GM10266 (cell line): ENCODE measurements around the gene ACAD9.
"Not testable (repeated sequence)": the region's sequence is repeated elsewhere in the genome, so short reads cannot be mapped to it uniquely, and the experiment has no call there.

Source experiments
- DNase-seq: peaks from one replicate; pipeline ENCODE4 v3.0.0; 2012; ENCODE audit errors: extremely low spot score
- TF ChIP-seq, protein P1 (sequence below): IDR thresholded peaks from 2 replicates; pipeline ENCODE4 v1.5.1; 2012; ENCODE audit warnings: mild to moderate bottlenecking, low read depth; ENCODE audit not compliant: control insufficient read depth, insufficient read depth; ENCODE audit errors: missing control alignments

Gene ACAD9

DNA sequence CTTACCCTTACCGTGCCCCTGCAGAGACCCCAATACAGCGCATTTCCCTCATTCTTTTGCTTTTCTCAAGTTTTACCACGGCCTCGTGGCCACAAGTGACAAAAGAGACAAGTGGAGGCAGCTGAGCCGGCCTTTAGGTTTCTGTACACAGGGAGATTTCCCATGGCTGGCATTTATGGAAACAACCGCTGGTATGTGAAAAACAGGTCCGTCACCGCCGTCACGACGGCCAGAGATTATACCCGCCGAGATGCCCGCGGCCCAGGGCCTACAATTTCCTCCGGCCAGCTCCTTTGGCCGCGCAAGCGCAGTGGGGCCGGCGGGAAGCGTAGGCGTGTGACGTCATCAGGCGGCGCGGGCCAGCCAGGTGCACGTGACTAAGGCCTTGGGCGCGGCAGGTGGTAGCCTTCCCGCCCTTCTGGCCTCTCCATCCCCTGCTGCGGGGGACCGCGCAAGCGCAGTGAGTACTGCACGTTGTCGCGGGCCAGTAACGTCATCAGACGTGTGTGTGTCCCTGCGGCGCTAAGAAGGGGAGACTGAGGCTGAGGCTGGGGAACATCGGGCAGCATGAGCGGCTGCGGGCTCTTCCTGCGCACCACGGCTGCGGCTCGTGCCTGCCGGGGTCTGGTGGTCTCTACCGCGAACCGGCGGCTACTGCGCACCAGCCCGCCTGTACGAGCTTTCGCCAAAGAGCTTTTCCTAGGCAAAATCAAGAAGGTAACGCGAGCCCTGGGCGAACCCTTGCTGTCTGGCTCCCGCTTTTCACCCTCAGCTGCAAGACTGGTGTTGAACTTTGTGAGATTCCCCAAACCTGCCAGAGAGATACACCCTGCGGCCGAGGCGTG, at the start of gene ACAD9:
Gene ACAD9, plus strand, starts transcription at position 496 of the 845 bp plus-strand sequence. Its CDS starts 72 bp downstream, at position 568.
- TF ChIP-seq, protein P1, sequence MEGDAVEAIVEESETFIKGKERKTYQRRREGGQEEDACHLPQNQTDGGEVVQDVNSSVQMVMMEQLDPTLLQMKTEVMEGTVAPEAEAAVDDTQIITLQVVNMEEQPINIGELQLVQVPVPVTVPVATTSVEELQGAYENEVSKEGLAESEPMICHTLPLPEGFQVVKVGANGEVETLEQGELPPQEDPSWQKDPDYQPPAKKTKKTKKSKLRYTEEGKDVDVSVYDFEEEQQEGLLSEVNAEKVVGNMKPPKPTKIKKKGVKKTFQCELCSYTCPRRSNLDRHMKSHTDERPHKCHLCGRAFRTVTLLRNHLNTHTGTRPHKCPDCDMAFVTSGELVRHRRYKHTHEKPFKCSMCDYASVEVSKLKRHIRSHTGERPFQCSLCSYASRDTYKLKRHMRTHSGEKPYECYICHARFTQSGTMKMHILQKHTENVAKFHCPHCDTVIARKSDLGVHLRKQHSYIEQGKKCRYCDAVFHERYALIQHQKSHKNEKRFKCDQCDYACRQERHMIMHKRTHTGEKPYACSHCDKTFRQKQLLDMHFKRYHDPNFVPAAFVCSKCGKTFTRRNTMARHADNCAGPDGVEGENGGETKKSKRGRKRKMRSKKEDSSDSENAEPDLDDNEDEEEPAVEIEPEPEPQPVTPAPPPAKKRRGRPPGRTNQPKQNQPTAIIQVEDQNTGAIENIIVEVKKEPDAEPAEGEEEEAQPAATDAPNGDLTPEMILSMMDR, result no peak
- peak; percentile 97 for DNase-seq

DNA sequence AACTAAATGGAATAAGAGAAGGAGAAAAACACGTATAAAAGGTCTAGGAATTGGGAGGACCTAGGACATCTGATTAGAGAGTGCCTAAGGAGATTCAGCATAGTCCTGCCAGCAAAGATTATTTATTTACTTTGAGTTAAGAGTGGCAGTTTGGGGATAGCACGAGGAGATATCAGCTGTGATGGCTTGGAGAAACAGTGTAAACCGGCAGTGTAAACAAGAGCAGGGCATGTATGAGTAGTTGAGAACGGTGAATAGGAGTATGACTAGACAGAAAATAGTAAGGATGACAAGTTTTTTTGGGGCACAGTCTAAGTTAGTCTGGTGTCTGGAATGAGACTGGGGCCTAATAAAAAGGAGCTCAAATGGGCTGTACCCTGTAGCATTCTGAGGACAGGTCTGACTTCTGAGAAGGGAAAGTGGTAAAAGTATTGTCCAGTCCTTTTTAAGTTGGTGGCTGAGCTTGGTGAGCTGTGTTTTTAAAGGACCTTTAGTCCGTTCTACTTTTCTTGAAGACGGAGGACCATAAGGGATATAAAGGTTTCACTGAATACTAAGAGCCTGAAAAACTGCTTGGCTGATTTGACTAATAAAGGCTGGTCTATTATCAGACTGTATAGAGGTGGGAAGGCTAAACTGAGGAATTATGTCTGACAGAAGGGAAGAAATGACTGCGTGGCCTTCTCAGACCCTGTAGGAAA, 49.3 kb upstream of the ACAD9 start:
- not testable (repeated sequence) for DNase-seq

DNA sequence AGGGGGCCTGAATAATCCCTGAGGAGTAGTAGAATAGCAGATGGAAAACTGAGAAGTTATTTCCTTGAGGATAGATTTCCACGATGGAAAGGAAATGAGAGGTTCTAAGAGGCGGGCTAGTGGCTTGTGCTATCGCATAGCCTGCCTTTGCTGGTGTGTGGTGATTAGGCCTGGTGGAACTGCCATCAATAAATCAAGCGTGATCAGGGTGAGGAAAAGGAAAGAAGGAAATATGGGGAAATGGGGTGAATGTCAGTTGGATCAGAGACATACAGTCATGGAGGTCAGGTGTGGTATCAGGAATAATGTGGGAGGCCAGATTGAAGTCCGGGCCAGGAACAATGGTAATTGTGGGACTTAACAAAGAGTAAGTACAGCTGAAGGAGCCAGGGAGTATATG, 48.7 kb upstream of the ACAD9 start:
- DNase-seq, result not testable (repeated sequence)

DNA sequence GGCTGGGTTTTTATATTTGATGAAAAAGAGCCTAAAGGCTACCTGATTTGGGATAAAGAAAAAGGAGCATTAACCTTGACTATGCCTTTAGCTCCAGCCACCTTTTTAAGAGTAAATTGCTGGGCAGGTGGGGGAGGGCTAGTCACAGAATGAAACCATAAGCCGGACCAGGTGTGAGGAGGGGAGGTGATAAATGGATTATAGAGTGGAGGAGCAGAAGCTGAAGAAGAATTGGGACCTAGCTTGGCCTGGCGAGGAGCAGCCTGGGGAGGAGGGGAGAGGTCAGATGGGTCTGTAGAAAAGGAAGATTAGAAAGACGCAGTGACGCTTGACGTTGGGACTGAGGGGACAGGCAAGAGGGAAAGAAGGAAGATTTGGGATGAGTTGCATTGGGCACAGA, 46.4 kb upstream of the ACAD9 start:
- DNase-seq, result not testable (repeated sequence)

DNA sequence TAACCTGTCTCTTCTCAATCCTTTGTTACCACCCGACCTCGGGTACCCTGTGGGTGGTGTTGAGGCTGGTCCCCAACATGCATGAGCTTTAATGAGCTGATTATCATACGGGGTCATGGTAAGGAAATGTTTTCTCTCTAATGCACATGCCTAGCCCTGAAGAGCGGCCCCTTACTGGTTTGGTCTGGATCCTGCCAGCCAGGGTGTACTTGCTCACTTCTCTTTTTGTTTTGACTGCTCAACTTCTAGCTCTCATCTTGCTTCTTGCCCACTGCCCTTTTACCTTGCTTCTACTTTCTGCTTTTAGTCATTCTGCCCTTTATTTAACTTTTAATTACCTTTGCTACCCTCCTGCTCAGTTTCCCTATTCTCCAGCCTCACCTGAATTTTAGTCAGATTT, 44.3 kb upstream of the ACAD9 start:
- TF ChIP-seq, protein P1, result no peak
- no peak for DNase-seq

DNA sequence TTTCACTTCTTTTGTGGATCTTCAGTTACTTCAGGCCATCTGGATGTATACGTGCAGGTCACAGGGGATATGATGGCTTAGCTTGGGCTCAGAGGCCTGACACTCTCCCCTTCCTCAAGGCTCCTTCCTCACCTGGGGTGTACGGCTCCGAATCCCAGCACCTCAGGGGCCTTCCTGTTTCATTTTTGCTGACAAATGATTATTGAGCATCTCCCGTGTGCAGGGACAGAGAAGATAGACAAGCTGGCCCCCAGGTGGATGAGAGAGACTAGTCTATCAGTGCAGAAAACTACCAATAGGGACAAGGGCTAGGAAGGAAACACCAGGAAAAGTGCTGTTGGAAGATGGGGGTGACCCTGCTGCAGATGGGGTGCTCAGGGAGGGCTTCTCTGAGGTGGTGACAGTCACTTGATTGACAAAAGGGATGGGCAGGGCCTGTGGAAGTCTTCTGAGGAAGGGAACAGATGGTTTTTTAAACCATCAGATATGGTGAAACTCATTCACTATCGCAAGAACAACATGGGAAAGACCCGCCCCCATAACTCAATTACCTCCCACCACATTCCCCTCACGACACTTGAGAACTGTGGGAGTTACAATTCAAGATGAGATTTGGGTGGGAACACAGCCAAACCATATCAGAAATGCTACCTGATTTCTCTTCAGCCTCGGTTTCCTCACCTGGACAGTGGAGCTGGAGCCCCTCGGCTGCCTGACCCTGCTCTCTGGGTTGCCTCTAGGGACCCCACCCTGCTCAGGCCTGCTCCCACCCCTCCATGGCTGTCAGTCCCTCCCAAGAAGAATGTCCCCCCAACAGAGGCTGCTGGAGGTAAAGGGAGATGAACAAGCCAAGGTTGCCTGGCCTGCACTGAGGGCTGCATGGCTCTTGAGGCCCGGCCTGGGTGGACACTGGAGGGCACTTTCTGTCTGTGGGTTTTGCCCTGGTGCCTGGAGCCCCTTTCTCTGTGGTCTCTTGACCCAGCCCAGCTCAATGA, 37.2 kb upstream of the ACAD9 start:
- no peak for DNase-seq

DNA sequence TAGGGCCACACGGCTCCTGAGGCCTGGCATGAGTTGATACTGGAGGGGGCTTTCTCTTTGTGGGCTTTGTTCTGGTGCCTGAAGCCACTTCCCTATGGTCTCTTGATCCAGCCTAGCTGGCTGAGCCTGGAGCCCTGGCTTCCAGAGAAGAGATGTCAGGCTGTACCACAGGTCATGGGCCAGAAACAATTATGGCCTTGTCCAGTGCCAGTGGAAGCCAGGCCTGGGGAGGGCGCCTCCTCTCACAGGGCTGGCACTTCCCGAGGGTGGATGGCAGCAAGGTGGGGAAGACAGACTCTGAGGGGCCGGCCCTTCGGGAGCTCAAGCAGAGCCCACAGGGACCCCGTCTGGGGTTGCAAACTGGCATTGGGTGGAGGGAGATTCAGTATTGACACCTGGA, 34.9 kb upstream of the ACAD9 start:
- TF ChIP-seq, protein P1, result no peak
- no peak for DNase-seq

More for the DNA sequence above, 37.2 kb upstream of the ACAD9 start:
- TF ChIP-seq, protein P1, result no peak

DNA sequence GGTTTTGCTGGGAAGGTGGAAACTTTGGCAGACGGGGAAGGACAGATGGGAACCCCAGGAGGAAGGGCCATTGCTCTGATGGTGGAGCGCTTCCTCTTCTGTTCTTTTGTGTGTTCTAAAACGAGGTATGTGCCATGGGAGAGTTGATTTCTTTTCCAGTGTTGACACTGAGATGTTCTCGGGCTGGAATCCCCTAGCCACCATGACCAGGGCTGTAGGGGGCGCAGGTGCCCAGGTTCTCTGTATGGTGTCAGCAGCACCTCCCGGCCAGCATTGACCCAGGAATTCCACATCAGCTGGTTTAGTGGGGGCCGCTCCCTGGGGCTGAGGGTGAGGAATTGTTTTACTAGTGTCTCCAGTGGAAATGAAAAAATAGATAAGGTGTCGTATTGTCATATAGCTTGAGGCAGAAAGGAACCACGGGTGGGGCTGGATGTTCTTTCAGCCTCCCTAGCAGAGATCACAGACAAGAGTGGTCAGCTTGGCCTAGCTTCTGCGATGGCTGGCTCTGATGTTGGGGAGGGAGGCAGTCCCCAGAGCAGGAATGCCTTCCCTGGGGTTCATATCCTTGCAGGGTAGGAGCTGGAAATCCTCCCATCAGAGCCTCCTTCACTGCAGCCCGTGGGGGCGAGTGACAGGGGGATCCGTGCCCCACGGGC, 34.2 kb upstream of the ACAD9 start:
- no peak for DNase-seq
- TF ChIP-seq, protein P1, result no peak
